ENCODE results near the gene CES2.

The CES2 gene

GRCh38 chr16:66913081-66913480 is 22.2 kb upstream of the CES2 start:
- DNase-seq (ENCODE audit: low read depth in 2 of 2) = no peak
- TF ChIP-seq CTCF (IDR thresholded peaks at IDR 0.05; ENCODE audit: low read depth, low read length) = no peak
- H3K4me3 ChIP-seq (replicated peaks in 1 of 2; ENCODE audit: low read depth in 2 of 2, low read length in 2 of 2) = no peak overlapping the region

- H3K4me3 ChIP-seq (replicated peaks in 1 of 2; ENCODE audit: low read depth in 2 of 2, low read length in 2 of 2) = no peak overlapping the region
- DNase-seq (ENCODE audit: low read depth in 2 of 2) = no peak
- no peak for TF ChIP-seq CTCF (IDR thresholded peaks at IDR 0.05; ENCODE audit: low read depth, low read length)
These were observed 21.6 kb upstream of the CES2 start for GRCh38 chr16:66913711-66914110.

GRCh38 chr16:66914541-66914940 is 20.8 kb upstream of the CES2 start:
- TF ChIP-seq CTCF (IDR thresholded peaks at IDR 0.05; ENCODE audit: low read depth, low read length) = no peak
- H3K4me3 ChIP-seq (replicated peaks in 1 of 2; ENCODE audit: low read depth in 2 of 2, low read length in 2 of 2) = no peak overlapping the region
- DNase-seq (ENCODE audit: low read depth in 2 of 2) = no peak

GRCh38 chr16:66915041-66915440 is 20.3 kb upstream of the CES2 start:
- DNase-seq (ENCODE audit: low read depth in 2 of 2) = no peak
- no peak for TF ChIP-seq CTCF (IDR thresholded peaks at IDR 0.05; ENCODE audit: low read depth, low read length)
- no peak overlapping the region for H3K4me3 ChIP-seq (replicated peaks in 1 of 2; ENCODE audit: low read depth in 2 of 2, low read length in 2 of 2)

GRCh38 chr16:66916518-66916917 is 18.8 kb upstream of the CES2 start:
- H3K4me3 ChIP-seq (replicated peaks in 1 of 2; ENCODE audit: low read depth in 2 of 2, low read length in 2 of 2) = no peak overlapping the region
- DNase-seq (ENCODE audit: low read depth in 2 of 2) = no peak
- no peak for TF ChIP-seq CTCF (IDR thresholded peaks at IDR 0.05; ENCODE audit: low read depth, low read length)

- no peak for TF ChIP-seq CTCF (IDR thresholded peaks at IDR 0.05; ENCODE audit: low read depth, low read length)
- DNase-seq (ENCODE audit: low read depth in 2 of 2) = no peak
- no peak overlapping the region for H3K4me3 ChIP-seq (replicated peaks in 1 of 2; ENCODE audit: low read depth in 2 of 2, low read length in 2 of 2)
These were observed 17.6 kb upstream of the CES2 start for GRCh38 chr16:66917741-66918140.

GRCh38 chr16:66918355-66918754 is 17.0 kb upstream of the CES2 start:
- no peak for TF ChIP-seq CTCF (IDR thresholded peaks at IDR 0.05; ENCODE audit: low read depth, low read length)
- no peak overlapping the region for H3K4me3 ChIP-seq (replicated peaks in 1 of 2; ENCODE audit: low read depth in 2 of 2, low read length in 2 of 2)
- DNase-seq (ENCODE audit: low read depth in 2 of 2) = no peak

Data from cardiac fibroblast (primary cell).